GM12878 (cell line): ENCODE data around the gene C11orf52.

Experiments used
- CBX5 ChIP-seq: sonication (generic); IDR thresholded peaks from 2 replicates; pipeline ENCODE4 v1.6.1; 2016; ENCODE audit warnings: low read depth, moderate library complexity, mild to moderate bottlenecking, inconsistent platforms
- CTCF ChIP-seq, 3 experiments: IDR thresholded peaks in 2 of 3; conservative IDR thresholded peaks in 1 of 3; 2 replicates each; pipeline ENCODE4 v1.5.1; 2011; ENCODE audit warnings: low read depth in 3 of 3, low read length in 3 of 3, mild to moderate bottlenecking in 3 of 3, control low read depth in 2 of 3, moderate library complexity in 2 of 3, inconsistent platforms in 1 of 3, mixed read lengths in 1 of 3; ENCODE audit not compliant: control insufficient read depth in 2 of 3, insufficient read depth in 1 of 3; ENCODE audit errors: extremely low read depth in 1 of 3
- KDM1A ChIP-seq: fragments of 200-600 bp; sonication (generic); IDR thresholded peaks from 2 replicates; pipeline ENCODE4 v1.6.1; 2016; ENCODE audit warnings: borderline replicate concordance
- MYC ChIP-seq: IDR thresholded peaks from 2 replicates; pipeline ENCODE4 v1.6.1; 2011; ENCODE audit warnings: mild to moderate bottlenecking, low read length, moderate library complexity, inconsistent platforms; ENCODE audit not compliant: insufficient read depth, insufficient replicate concordance, insufficient read length, severe bottlenecking
- POLR2A ChIP-seq: IDR thresholded peaks from 2 replicates; pipeline ENCODE4 v1.6.1; 2011; ENCODE audit warnings: low read depth, mild to moderate bottlenecking, low read length
- POLR2AphosphoS5 ChIP-seq: IDR thresholded peaks from 2 replicates; pipeline ENCODE4 v1.6.1; 2011; ENCODE audit warnings: mild to moderate bottlenecking, low read length, inconsistent platforms
- REST ChIP-seq: IDR thresholded peaks from 2 replicates; pipeline ENCODE4 v1.6.1; 2012; ENCODE audit warnings: mild to moderate bottlenecking, low read depth, low read length
- ZNF24 ChIP-seq: fragments of 450-650 bp; IDR thresholded peaks from 2 replicates; pipeline ENCODE4 v1.6.1; 2017; ENCODE audit warnings: antibody characterized with exemption, mild to moderate bottlenecking

- TF ChIP-seq POLR2A (peak; percentile 85), CBX5 (no peak; the same call in 1 of the 2 replicates), CTCF (IDR thresholded peaks at IDR 0.05 in 2 of 3, conservative IDR thresholded peaks at IDR 0.05 in 1 of 3; ENCODE audit: control insufficient read depth in 2 of 3, extremely low read depth in 1 of 3, insufficient read depth in 1 of 3, low read depth in 3 of 3, low read length in 3 of 3) (peak; percentile 96 to 97 (median 97); a peak in 5 of 6 replicates), ZNF24 (no peak), KDM1A (no peak), MYC (peak; percentile 16), REST (no peak), POLR2AphosphoS5 (peak; percentile 81)
These were observed 39.7 kb upstream of the C11orf52 start, which contains the start of the genes CFAP68 and FDXACB1 for GRCh38 chr11:111878849-111879636.
